Stomach (tissue), 19 donors: ENCODE data around the gene AARSD1. TPM values are rescaled to one million over a fixed set of nuclear protein-coding genes. Genes with fewer than 3 reads are reported as not detected.
A peak's percentile ranks its signal among the peaks of the same experiment; 100 is the strongest.

Source experiments
- DNase-seq, 2 donors: peaks; one replicate each; pipeline versions ENCODE4 v3.0.0 to v3.0.0-alpha.2; 2013 to 2019
- H3K27ac ChIP-seq, 5 donors: fragments of 200-600 bp in 4 of 5; sonication (generic) in 4 of 5; one replicate each; pipeline ENCODE4 v1.5.1; 2013 to 2019; ENCODE audit warnings: mild to moderate bottlenecking in 1 of 5, moderate library complexity in 1 of 5
- H3K27me3 ChIP-seq, 3 donors: fragments of 200-600 bp; sonication (generic); one replicate each; pipeline ENCODE4 v1.5.1; 2017 to 2019; ENCODE audit warnings: mixed run types in 1 of 3
- H3K36me3 ChIP-seq, 4 donors: fragments of 200-600 bp; sonication (generic); 1 replicate in 3 of 4; 2 replicates in 1 of 4; pipeline ENCODE4 v1.5.1; 2016 to 2019
- H3K4me1 ChIP-seq, 4 donors: fragments of 200-600 bp; sonication (generic); one replicate each; pipeline ENCODE4 v1.5.1; 2016 to 2019
- H3K4me3 ChIP-seq, 4 donors: fragments of 200-600 bp; sonication (generic) in 3 of 4; one replicate each; pipeline ENCODE4 v1.5.1; 2016 to 2019; ENCODE audit warnings: mild to moderate bottlenecking in 1 of 4
- H3K9me3 ChIP-seq, 4 donors: fragments of 200-600 bp; sonication (generic); one replicate each; pipeline ENCODE4 v1.5.1; 2016 to 2019
- EP300 ChIP-seq: sonication (generic); formaldehyde crosslinking; IDR thresholded peaks from one replicate; pipeline ENCODE4 v1.6.1; 2017; ENCODE audit warnings: antibody characterized with exemption
- POLR2A ChIP-seq, 4 donors: fragments of 450-650 bp; IDR thresholded peaks; one replicate each; pipeline ENCODE4 v1.6.1; 2016; ENCODE audit warnings: antibody characterized with exemption in 4 of 4, control low read depth in 2 of 4, mild to moderate bottlenecking in 1 of 4, moderate library complexity in 1 of 4
- POLR2AphosphoS5 ChIP-seq, 3 donors: sonication (generic); formaldehyde crosslinking; IDR thresholded peaks; one replicate each; pipeline ENCODE4 v1.6.1; 2016; ENCODE audit warnings: antibody characterized with exemption in 3 of 3
- WGBS, 5 donors: extraction: QIAGEN DNeasy Blood & Tissue Kit in 3 of 5; methylation state at CpG; one replicate each; pipeline versions ENCODE4 v1.1.5 to v1.1.7; 2013 to 2018; 5-methylcytosine and 5-hydroxymethylcytosine counted together
- intact Hi-C: fragments of 100-400 bp; cut with DNase I; formaldehyde crosslinking; loops from one replicate; pipeline ENCODE4 v1.15.1; 2023; ENCODE audit warnings: low total_unique reads
- long read RNA-seq, 10 donors: transcript quantifications; one replicate each; lab custom pipeline, GENCODE V29; 2026
- polyA plus RNA-seq, 3 donors: library from polyadenylated mRNA; stranded (reverse); fragments of 200-250 nt; gene quantifications; one replicate each; pipeline ENCODE4 v1.2.3, GENCODE V29; 2013
- total RNA-seq, 5 donors: library from RNA; depleted of rRNA; stranded (reverse); fragments of >200 nt; gene quantifications; one replicate each; pipeline versions ENCODE4 v1.1.0 to v1.2.3, GENCODE V29; 2014 to 2016
- TF ChIP-seq, protein P1 (sequence below), 7 experiments: fragments of 450-650 bp in 4 of 7; fragments of 200-600 bp in 3 of 7; sonication (generic) in 3 of 7; IDR thresholded peaks; one replicate each; pipeline ENCODE4 v1.5.1; 2016 to 2019; ENCODE audit warnings: antibody characterized with exemption in 7 of 7, control low read depth in 2 of 7, mild to moderate bottlenecking in 1 of 7
- donor health status: healthy with polysubstance abuse.
- donor health status: Bipolar disorder and iron deficiency.
- donor health status: healthy.

AARSD1 gene, protein sequence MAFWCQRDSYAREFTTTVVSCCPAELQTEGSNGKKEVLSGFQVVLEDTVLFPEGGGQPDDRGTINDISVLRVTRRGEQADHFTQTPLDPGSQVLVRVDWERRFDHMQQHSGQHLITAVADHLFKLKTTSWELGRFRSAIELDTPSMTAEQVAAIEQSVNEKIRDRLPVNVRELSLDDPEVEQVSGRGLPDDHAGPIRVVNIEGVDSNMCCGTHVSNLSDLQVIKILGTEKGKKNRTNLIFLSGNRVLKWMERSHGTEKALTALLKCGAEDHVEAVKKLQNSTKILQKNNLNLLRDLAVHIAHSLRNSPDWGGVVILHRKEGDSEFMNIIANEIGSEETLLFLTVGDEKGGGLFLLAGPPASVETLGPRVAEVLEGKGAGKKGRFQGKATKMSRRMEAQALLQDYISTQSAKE
- 10 to 100 TPM in 4 of 5 donors, 1 to 10 TPM in 1; 6.4 to 64.0 (median 26.8) TPM for total RNA-seq
- polyA plus RNA-seq = 10 to 100 TPM; 37.7 to 61.2 (median 56.7) TPM
- long read RNA-seq, donor 1, partial matches to known transcripts = 0 of 1 reads
- long read RNA-seq, donor 1, other reads (novel, unspliced or antisense) = 0 of 1 reads
- long read RNA-seq, donor 2, partial matches to known transcripts = 0 of 6 reads
- long read RNA-seq, donor 2, other reads (novel, unspliced or antisense) = 0 of 6 reads
- long read RNA-seq, donor 3, transcript AARSD1-202 (12 exons, 1,322 nt) = major isoform, 6 of 11 reads
- long read RNA-seq, donor 3, partial matches to known transcripts = 5 of 11 reads
- long read RNA-seq, donor 3, other reads (novel, unspliced or antisense) = 0 of 11 reads
- long read RNA-seq, donor 4 = 0 reads
- long read RNA-seq, donor 5, transcript AARSD1-202 (12 exons, 1,322 nt) = major isoform, 5 of 6 reads
- long read RNA-seq, donor 5, partial matches to known transcripts = 0 of 6 reads
- long read RNA-seq, donor 5, other reads (novel, unspliced or antisense) = 0 of 6 reads
- long read RNA-seq, donor 6, transcript AARSD1-202 (12 exons, 1,322 nt) = major isoform, 19 of 23 reads
- long read RNA-seq, donor 6, partial matches to known transcripts = 0 of 23 reads
- long read RNA-seq, donor 6, other reads (novel, unspliced or antisense) = 0 of 23 reads
- long read RNA-seq, donor 7, transcript AARSD1-202 (12 exons, 1,322 nt) = major isoform, 11 of 12 reads
- long read RNA-seq, donor 7, partial matches to known transcripts = 0 of 12 reads
- long read RNA-seq, donor 7, other reads (novel, unspliced or antisense) = 0 of 12 reads
- long read RNA-seq, donor 8, transcript AARSD1-202 (12 exons, 1,322 nt) = major isoform, 5 of 7 reads
- long read RNA-seq, donor 8, partial matches to known transcripts = 0 of 7 reads
- long read RNA-seq, donor 8, other reads (novel, unspliced or antisense) = 0 of 7 reads
- long read RNA-seq, donor 9, partial matches to known transcripts = 0 of 6 reads
- long read RNA-seq, donor 9, other reads (novel, unspliced or antisense) = 0 of 6 reads
- long read RNA-seq, donor 10, partial matches to known transcripts = 0 of 2 reads
- long read RNA-seq, donor 10, other reads (novel, unspliced or antisense) = 0 of 2 reads

- DNase-seq = peak; percentile 93 to 98
- 1 to 2% (median 1%) methylated on average over 39 to 43 of the region's 43 CpGs for WGBS, 5 donors
- intact Hi-C loops = no loop called here
- Histone ChIP-seq H3K27ac (peak within 1 kb of the TSS; percentile 76 to 91 (median 88)), H3K9me3 (no peaks in the 10 kb centered on the region), H3K4me3 (peak within 1 kb of the TSS; percentile 58 to 86 (median 73)), H3K36me3 (peaks cover 29 to 40% (median 35%) of the 10 kb centered on the region in 4 donors), H3K27me3 (no peaks in the 10 kb centered on the region), H3K4me1 (peaks cover 5 to 25% (median 23%) of the 10 kb centered on the region in 4 donors)
- TF ChIP-seq POLR2AphosphoS5 (IDR thresholded peaks at IDR 0.05) = peak; percentile 94 to 99 (median 98)
- TF ChIP-seq, protein P1, sequence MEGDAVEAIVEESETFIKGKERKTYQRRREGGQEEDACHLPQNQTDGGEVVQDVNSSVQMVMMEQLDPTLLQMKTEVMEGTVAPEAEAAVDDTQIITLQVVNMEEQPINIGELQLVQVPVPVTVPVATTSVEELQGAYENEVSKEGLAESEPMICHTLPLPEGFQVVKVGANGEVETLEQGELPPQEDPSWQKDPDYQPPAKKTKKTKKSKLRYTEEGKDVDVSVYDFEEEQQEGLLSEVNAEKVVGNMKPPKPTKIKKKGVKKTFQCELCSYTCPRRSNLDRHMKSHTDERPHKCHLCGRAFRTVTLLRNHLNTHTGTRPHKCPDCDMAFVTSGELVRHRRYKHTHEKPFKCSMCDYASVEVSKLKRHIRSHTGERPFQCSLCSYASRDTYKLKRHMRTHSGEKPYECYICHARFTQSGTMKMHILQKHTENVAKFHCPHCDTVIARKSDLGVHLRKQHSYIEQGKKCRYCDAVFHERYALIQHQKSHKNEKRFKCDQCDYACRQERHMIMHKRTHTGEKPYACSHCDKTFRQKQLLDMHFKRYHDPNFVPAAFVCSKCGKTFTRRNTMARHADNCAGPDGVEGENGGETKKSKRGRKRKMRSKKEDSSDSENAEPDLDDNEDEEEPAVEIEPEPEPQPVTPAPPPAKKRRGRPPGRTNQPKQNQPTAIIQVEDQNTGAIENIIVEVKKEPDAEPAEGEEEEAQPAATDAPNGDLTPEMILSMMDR (IDR thresholded peaks at IDR 0.05) = peak in 1 of 7 experiments; percentile 32
- no peak for TF ChIP-seq EP300
- TF ChIP-seq POLR2A (IDR thresholded peaks at IDR 0.05) = peak in 2 of 4 donors; percentile 40 to 71
Observed at GRCh38 chr17:42964161-42964932, at the start of gene AARSD1. AARSD1 (minus strand) TSS chr17:42964454; CDS start chr17:42964440, 14 bp downstream.

DNA sequence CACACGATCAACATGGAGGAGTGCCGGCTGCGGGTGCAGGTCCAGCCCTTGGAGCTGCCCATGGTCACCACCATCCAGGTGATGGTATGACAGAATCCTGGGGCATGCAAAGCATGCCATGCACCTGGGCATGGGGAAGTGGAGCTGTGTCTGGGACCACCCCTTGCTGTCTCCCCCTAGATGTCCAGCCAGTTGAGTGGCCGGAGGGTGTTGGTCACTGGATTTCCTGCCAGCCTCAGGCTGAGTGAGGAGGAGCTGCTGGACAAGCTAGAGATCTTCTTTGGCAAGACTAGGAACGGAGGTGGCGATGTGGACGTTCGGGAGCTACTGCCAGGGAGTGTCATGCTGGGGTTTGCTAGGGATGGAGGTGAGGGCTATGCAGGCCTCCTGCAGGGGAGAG is 49.0 kb upstream of the AARSD1 start:
- Histone ChIP-seq H3K4me1 (peaks cover 30 to 82% (median 42%) of the 10 kb centered on the region in 4 donors), H3K27me3 (no peaks in the 10 kb centered on the region), H3K9me3 (no peaks in the 10 kb centered on the region), H3K4me3 (no peak overlapping the region), H3K36me3 (peaks cover 28 to 66% (median 60%) of the 10 kb centered on the region in 4 donors), H3K27ac (peak overlapping the region in 2 of 5 donors; percentile 66 to 76)
- WGBS, 5 donors = 80 to 92% (median 87%) methylated on average over 7 to 8 of the region's 8 CpGs
- TF ChIP-seq EP300 = no peak
- TF ChIP-seq, protein P1 (IDR thresholded peaks at IDR 0.05) = no peak
- TF ChIP-seq POLR2A (IDR thresholded peaks at IDR 0.05) = no peak
- no peak for TF ChIP-seq POLR2AphosphoS5 (IDR thresholded peaks at IDR 0.05)
- intact Hi-C loops = no loop called here
- no peak for DNase-seq

GRCh38 chr17:43011728-43012472 is 47.6 kb upstream of the AARSD1 start:
- DNase-seq = no peak
- TF ChIP-seq, protein P1 (IDR thresholded peaks at IDR 0.05) = no peak
- TF ChIP-seq POLR2AphosphoS5 (IDR thresholded peaks at IDR 0.05) = peak in 1 of 3 donors; percentile 2
- TF ChIP-seq POLR2A (IDR thresholded peaks at IDR 0.05) = no peak
- Histone ChIP-seq H3K27me3 (no peaks in the 10 kb centered on the region), H3K36me3 (peaks cover 21 to 56% (median 49%) of the 10 kb centered on the region in 4 donors), H3K4me1 (peaks cover 36 to 87% (median 48%) of the 10 kb centered on the region in 4 donors), H3K9me3 (no peaks in the 10 kb centered on the region), H3K27ac (peak overlapping the region in 4 of 5 donors; percentile 10 to 47 (median 32)), H3K4me3 (no peak overlapping the region)
- intact Hi-C loops = no loop called here
- 56 to 70% (median 64%) methylated on average over 12 to 15 of the region's 15 CpGs for WGBS, 5 donors
